ENCODE results near the gene GPC3. TPM values are rescaled to one million over a fixed set of nuclear protein-coding genes. Genes with fewer than 3 reads are reported as not detected.
A peak's percentile ranks its signal among the peaks of the same experiment; 100 is the strongest.

GPC3 gene
- total RNA-seq, 1 donor = not detected

GRCh38 chrX:133980832-133981588, 4.4 kb downstream of the GPC3 start:
- H3K4me1 ChIP-seq (ENCODE audit: insufficient read depth, low read length) = no peaks in the 10 kb centered on the region
- TF ChIP-seq CTCF (IDR thresholded peaks at IDR 0.05; ENCODE audit: extremely low read depth, low read depth, low read length) = no peak

GRCh38 chrX:133980406-133980805, 5.0 kb downstream of the GPC3 start:
- H3K9me3 ChIP-seq (ENCODE audit: low read depth, low read length) = no peaks in the 10 kb centered on the region
- H3K27me3 ChIP-seq (ENCODE audit: insufficient read depth, low read length) = peaks cover 2% of the 10 kb centered on the region
- H3K36me3 ChIP-seq (ENCODE audit: insufficient read depth, low read length) = no peaks in the 10 kb centered on the region
- no peak overlapping the region for H3K4me2 ChIP-seq (ENCODE audit: insufficient read depth, low read length)
- H2AFZ ChIP-seq (ENCODE audit: low read length) = no peak overlapping the region
- H3K4me3 ChIP-seq (ENCODE audit: insufficient read depth, low read length) = no peak overlapping the region
- no peaks in the 10 kb centered on the region for H3K4me1 ChIP-seq (ENCODE audit: insufficient read depth, low read length)
- no peaks in the 10 kb centered on the region for H4K20me1 ChIP-seq (ENCODE audit: insufficient read depth, low read length)
- no peak overlapping the region for H3K27ac ChIP-seq (ENCODE audit: low read depth, low read length)
- no peak for DNase-seq (ENCODE audit: insufficient read length, low spot score, missing footprints)
- no peak for TF ChIP-seq CTCF (IDR thresholded peaks at IDR 0.05; ENCODE audit: extremely low read depth, low read depth, low read length)
- H3K79me2 ChIP-seq (ENCODE audit: insufficient read depth, low read length) = no peaks in the 10 kb centered on the region

More at GRCh38 chrX:133980832-133981588, 4.4 kb downstream of the GPC3 start:
- Histone ChIP-seq H3K27ac (ENCODE audit: low read depth, low read length) (no peak overlapping the region), H3K36me3 (ENCODE audit: insufficient read depth, low read length) (no peaks in the 10 kb centered on the region), H3K27me3 (ENCODE audit: insufficient read depth, low read length) (peaks cover 2% of the 10 kb centered on the region), H3K9me3 (ENCODE audit: low read depth, low read length) (no peaks in the 10 kb centered on the region), H2AFZ (ENCODE audit: low read length) (no peak overlapping the region), H4K20me1 (ENCODE audit: insufficient read depth, low read length) (no peaks in the 10 kb centered on the region), H3K79me2 (ENCODE audit: insufficient read depth, low read length) (no peaks in the 10 kb centered on the region), H3K4me3 (ENCODE audit: insufficient read depth, low read length) (no peak overlapping the region), H3K4me2 (ENCODE audit: insufficient read depth, low read length) (no peak overlapping the region)
- DNase-seq (ENCODE audit: insufficient read length, low spot score, missing footprints) = no peak

DNA sequence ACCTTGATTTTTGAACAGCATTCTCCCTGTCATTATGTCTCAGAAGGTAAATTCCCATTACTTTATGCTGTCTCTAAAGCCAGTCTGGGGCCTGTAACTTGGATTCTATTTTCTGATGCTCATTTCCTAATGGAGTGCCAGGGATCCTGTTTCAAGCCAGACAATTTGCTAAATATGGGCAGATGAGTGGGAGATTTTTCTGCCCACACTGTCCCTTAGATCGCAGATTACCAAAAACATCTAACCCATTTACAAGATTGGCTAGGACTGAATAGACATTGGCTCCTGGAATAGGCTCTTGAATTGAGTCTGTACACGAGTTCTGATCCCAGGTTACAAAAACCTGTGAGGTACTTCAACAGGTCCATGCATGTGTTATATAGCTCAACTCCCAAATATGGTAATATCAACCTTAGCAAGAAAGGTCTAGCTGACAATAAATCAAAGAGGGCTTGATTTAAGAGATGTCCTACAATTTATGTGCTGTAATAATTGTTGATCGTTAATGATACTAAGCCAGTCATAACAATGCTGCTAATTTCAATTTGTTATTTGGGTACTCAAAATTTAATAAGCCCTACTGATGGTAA, 5.7 kb downstream of the GPC3 start:
- Histone ChIP-seq H3K4me1 (ENCODE audit: insufficient read depth, low read length) (no peaks in the 10 kb centered on the region), H4K20me1 (ENCODE audit: insufficient read depth, low read length) (no peaks in the 10 kb centered on the region), H3K27me3 (ENCODE audit: insufficient read depth, low read length) (peaks cover 2% of the 10 kb centered on the region), H3K9me3 (ENCODE audit: low read depth, low read length) (no peaks in the 10 kb centered on the region), H3K27ac (ENCODE audit: low read depth, low read length) (no peak overlapping the region), H3K4me2 (ENCODE audit: insufficient read depth, low read length) (no peak overlapping the region), H3K79me2 (ENCODE audit: insufficient read depth, low read length) (no peaks in the 10 kb centered on the region), H3K4me3 (ENCODE audit: insufficient read depth, low read length) (no peak overlapping the region), H2AFZ (ENCODE audit: low read length) (no peak overlapping the region), H3K36me3 (ENCODE audit: insufficient read depth, low read length) (no peaks in the 10 kb centered on the region)
- peak; percentile 22 for DNase-seq (ENCODE audit: insufficient read length, low spot score, missing footprints)
- TF ChIP-seq CTCF (IDR thresholded peaks at IDR 0.05; ENCODE audit: extremely low read depth, low read depth, low read length) = no peak

DNA sequence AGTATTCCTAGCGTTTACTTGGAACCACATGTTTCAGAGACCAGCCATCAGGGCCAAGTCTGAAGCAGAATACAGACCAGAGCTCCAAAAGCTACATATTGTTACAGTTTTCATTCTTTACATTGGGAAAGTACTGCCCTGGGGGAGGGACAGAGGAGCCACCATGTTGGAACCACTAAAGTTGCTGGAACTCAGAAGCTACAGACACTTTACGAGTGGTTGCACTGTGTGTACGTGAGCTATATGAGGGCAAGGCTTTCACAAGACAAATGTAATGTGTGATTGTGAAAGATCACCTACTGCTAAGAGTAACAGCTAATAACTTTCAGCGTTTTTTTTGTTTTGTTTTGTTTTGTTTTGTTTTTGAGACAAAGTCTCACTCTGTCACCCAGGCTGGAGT, 11.7 kb downstream of the GPC3 start:
- Histone ChIP-seq H3K4me2 (ENCODE audit: insufficient read depth, low read length) (no peak overlapping the region), H3K27me3 (ENCODE audit: insufficient read depth, low read length) (peaks cover 6% of the 10 kb centered on the region), H3K27ac (ENCODE audit: low read depth, low read length) (no peak overlapping the region), H3K36me3 (ENCODE audit: insufficient read depth, low read length) (no peaks in the 10 kb centered on the region), H3K79me2 (ENCODE audit: insufficient read depth, low read length) (no peaks in the 10 kb centered on the region), H2AFZ (ENCODE audit: low read length) (no peak overlapping the region), H3K9me3 (ENCODE audit: low read depth, low read length) (no peaks in the 10 kb centered on the region), H4K20me1 (ENCODE audit: insufficient read depth, low read length) (no peaks in the 10 kb centered on the region), H3K4me1 (ENCODE audit: insufficient read depth, low read length) (no peaks in the 10 kb centered on the region), H3K4me3 (ENCODE audit: insufficient read depth, low read length) (no peak overlapping the region)
- no peak for TF ChIP-seq CTCF (IDR thresholded peaks at IDR 0.05; ENCODE audit: extremely low read depth, low read depth, low read length)
- no peak for DNase-seq (ENCODE audit: insufficient read length, low spot score, missing footprints)

Measured in osteoblast (primary cell).